GM12878 (cell line): ENCODE results near the gene TCF7L2.

Experiments
- CTCF ChIP-seq, 3 experiments: IDR thresholded peaks in 2 of 3; conservative IDR thresholded peaks in 1 of 3; 2 replicates each; pipeline ENCODE4 v1.5.1; 2011; ENCODE audit warnings: low read depth in 3 of 3, low read length in 3 of 3, mild to moderate bottlenecking in 3 of 3, control low read depth in 2 of 3, moderate library complexity in 2 of 3, inconsistent platforms in 1 of 3, mixed read lengths in 1 of 3; ENCODE audit not compliant: control insufficient read depth in 2 of 3, insufficient read depth in 1 of 3; ENCODE audit errors: extremely low read depth in 1 of 3
- E4F1 ChIP-seq: fragments of 450-650 bp; IDR thresholded peaks from 2 replicates; pipeline ENCODE4 v1.6.1; 2018; ENCODE audit warnings: borderline replicate concordance, mild to moderate bottlenecking; ENCODE audit not compliant: partially characterized antibody
- EZH2 ChIP-seq: IDR thresholded peaks from 2 replicates; pipeline ENCODE4 v1.6.1; 2012; ENCODE audit warnings: low read depth, mild to moderate bottlenecking, control low read depth, inconsistent platforms, low read length, borderline replicate concordance; ENCODE audit not compliant: control insufficient read depth
- POLR2A ChIP-seq: IDR thresholded peaks from 2 replicates; pipeline ENCODE4 v1.6.1; 2011; ENCODE audit warnings: low read depth, mild to moderate bottlenecking, low read length
- RAD21 ChIP-seq: IDR thresholded peaks from 2 replicates; pipeline ENCODE4 v1.6.1; 2011; ENCODE audit warnings: mild to moderate bottlenecking, low read depth, low read length, moderate library complexity; ENCODE audit not compliant: insufficient read depth
- SRF ChIP-seq, 2 experiments: IDR thresholded peaks; 2 replicates each; pipeline ENCODE4 v1.6.1; 2011; ENCODE audit warnings: low read depth in 2 of 2, low read length in 2 of 2, mild to moderate bottlenecking in 1 of 2, moderate library complexity in 1 of 2
- TAF1 ChIP-seq: IDR thresholded peaks from 2 replicates; pipeline ENCODE4 v1.6.1; 2011; ENCODE audit warnings: mild to moderate bottlenecking, low read depth, low read length, borderline replicate concordance
- ZNF217 ChIP-seq: fragments of 450-650 bp; IDR thresholded peaks from 2 replicates; pipeline ENCODE4 v1.6.1; 2017; ENCODE audit warnings: antibody characterized with exemption, mild to moderate bottlenecking

- no peak for TF ChIP-seq POLR2A
- TF ChIP-seq SRF (IDR thresholded peaks at IDR 0.05; ENCODE audit: low read depth in 2 of 2, low read length in 2 of 2), result no peak
- TF ChIP-seq TAF1, result no peak
- no peak for TF ChIP-seq E4F1
- TF ChIP-seq EZH2, result no peak
- no peak for TF ChIP-seq ZNF217
- no peak for TF ChIP-seq CTCF (IDR thresholded peaks at IDR 0.05 in 2 of 3, conservative IDR thresholded peaks at IDR 0.05 in 1 of 3; ENCODE audit: control insufficient read depth in 2 of 3, extremely low read depth in 1 of 3, insufficient read depth in 1 of 3, low read depth in 3 of 3, low read length in 3 of 3)
- no peak for TF ChIP-seq RAD21
These were observed 185.0 kb downstream of the TCF7L2 start for GRCh38 chr10:113135025-113135424.
